GM19455 (cell line): ENCODE measurements around the gene MAST2.
"Not testable (repeated sequence)": the region's sequence is repeated elsewhere in the genome, so short reads cannot be mapped to it uniquely, and the experiment has no call there.

Experiments used
- ATAC-seq: cut with Tn5 transposase; IDR thresholded peaks from one replicate; pipeline ENCODE4 v1.9.1; 2021; ENCODE audit not compliant: unreplicated experiment

Gene MAST2

DNA sequence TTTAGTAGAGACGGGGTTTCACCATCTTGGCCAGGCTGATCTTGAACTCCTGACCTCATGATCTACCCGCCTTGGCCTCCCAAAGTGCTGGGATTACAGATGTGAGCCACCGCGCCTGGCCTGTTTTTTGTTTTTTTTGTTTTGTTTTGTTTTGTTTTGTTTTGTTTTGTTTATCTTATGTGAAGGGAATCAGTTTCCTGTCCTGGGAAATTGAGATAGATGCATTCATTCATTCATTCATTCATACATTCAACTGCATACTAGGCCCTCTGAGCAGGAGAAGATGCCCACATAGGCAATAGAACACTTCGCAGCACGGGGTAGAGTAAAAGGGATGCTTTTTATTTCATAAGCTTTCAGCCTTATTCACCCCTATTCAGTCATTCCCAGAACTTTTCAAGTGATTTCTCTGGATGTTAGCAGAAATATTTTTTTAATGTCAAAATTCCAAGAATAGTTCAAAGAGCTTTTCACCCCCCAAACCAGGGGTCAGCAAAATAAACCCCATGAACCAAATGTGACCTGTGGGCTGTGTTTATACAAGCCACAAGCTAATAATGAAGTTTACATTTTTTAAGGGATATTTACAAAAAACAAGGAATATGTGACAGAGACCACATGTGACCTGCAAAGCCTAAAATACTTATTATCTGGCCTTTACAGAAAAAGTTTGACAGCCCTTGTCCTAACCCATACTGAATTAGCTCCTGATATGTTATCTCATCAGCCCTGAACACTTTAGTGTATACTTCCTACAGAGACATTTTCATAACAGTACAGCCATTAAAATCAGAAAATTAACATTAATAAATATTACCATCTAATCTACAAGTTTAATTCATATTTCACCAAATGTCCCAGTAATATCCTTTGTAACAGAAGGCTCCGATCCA lies 127.1 kb downstream of the MAST2 start:
- no peak for ATAC-seq

DNA sequence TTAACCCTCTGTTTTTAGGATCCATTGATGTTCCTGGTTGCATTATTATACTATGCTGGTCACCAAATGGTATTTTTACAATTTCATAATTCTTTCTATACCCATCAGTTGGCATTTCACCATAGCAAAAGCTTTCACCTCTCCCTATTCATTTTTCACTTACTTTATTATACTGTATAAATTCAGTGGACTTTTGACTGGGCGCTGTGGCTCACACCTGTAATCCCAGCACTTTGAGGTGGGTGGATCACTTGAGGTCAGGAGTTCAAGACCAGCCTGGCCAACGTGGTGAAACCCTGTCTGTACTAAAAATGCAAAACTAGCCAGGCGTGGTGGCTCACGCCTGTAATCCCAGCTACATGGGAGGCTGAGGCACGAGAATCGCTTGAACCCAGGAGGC lies 128.8 kb downstream of the MAST2 start:
- not testable (repeated sequence) for ATAC-seq

DNA sequence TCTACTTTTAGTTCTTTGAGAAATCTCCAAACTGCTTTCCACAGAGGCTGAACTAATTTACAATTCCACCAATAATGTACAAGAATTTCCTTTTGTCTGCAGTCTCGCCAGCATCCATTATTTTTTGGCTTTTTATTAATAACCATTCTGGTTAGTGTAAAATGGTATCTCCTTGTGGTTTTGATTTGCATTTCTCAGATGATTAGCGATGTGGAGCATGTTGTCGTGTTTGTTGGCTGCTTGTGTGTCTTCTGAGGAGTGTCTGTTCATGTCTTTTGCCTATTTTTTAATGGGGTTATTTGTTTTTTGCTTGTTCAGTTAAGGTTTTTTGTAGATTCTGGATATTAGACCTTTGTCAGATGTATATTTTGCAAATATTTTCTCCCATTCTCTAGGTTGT lies 131.5 kb downstream of the MAST2 start:
- no peak for ATAC-seq

DNA sequence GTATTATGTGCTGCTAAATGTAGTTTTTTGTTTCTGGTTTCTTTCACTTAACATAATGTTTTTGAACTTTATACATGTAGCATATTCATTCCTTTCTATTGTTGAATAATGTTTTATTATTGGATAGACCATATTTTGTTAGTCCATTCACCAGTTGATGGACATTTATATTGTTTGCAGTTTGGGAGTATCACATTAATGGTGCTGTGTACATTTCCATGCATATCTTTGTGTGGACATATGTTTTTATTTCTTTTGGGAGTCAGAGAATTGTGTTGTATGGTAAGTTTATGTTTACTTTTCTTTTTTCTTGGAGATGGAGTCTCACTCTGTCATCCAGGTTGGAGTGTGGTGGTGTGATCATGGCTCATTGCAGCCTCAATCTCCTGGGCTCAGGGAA lies 134.6 kb downstream of the MAST2 start:
- no peak for ATAC-seq

DNA sequence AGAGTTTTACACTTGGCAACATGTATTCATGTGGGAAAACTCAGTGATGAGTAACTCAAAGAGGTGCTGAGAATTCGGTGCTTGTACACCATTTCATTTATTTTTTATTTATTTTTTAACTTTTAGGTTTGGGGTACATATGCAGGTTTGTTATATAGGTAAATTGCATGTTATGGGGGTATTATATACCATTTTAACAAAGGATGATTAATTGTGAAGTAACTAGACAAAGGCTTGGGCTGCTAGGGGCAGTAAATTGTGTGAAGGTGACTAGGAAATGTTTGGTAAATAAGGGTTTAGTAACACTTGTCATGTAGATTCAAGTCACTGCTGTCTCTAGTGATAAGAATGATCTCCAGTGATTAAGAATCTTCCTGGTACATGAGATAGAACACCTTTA lies 139.0 kb downstream of the MAST2 start:
- ATAC-seq, result no peak

DNA sequence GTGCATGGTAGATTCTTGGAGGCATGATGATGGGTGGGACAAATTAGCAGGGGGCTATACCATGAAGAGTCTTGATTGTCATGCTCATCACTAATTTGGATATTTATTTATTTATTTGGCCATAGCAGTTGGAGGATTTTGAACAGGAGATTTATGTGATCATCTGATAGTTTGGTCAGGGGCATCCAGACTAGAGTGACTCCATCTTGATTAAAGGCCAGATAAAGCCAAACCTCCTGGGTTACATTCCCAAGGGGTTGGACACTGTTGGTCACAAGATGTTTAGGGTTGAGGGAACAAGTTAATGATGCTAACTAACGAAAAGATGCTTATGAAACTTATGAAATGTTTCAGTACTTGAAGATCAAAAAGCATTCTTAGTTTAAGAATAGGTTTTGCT lies 139.8 kb downstream of the MAST2 start:
- ATAC-seq, result no peak

DNA sequence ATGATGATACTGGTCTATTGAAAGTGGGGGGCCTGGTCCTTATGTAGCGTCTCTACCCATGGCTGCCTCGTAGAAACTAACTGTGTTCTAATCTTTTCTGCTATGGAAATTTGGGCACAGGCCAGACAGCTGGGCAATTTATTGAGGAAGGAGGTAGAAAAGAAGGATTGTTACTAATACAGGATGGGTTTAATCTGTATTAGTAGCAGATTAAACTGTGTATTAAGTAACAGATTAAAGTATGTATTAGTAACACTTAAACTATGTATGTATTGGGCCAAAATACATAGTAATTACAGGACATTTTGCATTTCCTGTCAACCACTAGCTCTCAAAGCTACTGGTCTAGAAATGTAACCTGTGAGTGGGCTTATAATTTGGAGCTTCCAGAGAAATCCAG lies 142.0 kb downstream of the MAST2 start:
- ATAC-seq, result no peak

DNA sequence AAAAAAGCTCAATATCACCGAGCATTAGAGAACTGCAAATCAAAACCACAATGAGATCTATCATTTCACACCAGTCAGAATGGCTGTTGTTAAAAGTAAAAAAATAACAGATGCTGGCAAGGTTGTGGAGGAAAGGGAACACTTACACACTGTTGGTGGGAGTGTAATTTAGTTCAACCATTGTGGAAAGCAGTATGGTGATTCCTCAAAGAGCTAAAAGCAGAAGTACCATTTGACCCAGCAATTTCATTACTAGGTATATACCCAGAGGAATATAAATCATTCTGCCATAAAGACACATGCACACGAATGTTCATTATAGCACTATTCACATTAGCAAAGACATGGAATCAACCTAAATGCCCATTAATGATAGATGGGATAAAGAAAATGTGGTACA lies 146.1 kb downstream of the MAST2 start:
- ATAC-seq, result not testable (repeated sequence)

DNA sequence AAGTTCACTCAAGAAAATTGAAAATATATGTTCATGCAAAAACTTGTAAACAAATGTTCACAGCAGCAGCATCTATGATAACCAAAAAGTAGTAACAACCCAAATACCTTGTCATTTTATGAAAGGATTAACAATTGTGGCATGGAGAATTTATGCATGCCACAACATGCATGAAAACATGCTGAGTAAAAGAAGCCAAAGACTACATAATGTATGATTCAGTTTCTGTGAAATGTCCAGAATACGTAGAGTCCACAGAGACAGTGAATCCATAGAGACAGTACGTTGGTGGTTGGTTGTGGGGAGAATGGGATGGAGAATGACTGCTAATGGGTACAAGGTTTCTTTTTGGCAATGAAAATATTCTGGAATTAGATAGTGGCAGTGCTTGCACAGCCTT lies 148.7 kb downstream of the MAST2 start:
- no peak for ATAC-seq

DNA sequence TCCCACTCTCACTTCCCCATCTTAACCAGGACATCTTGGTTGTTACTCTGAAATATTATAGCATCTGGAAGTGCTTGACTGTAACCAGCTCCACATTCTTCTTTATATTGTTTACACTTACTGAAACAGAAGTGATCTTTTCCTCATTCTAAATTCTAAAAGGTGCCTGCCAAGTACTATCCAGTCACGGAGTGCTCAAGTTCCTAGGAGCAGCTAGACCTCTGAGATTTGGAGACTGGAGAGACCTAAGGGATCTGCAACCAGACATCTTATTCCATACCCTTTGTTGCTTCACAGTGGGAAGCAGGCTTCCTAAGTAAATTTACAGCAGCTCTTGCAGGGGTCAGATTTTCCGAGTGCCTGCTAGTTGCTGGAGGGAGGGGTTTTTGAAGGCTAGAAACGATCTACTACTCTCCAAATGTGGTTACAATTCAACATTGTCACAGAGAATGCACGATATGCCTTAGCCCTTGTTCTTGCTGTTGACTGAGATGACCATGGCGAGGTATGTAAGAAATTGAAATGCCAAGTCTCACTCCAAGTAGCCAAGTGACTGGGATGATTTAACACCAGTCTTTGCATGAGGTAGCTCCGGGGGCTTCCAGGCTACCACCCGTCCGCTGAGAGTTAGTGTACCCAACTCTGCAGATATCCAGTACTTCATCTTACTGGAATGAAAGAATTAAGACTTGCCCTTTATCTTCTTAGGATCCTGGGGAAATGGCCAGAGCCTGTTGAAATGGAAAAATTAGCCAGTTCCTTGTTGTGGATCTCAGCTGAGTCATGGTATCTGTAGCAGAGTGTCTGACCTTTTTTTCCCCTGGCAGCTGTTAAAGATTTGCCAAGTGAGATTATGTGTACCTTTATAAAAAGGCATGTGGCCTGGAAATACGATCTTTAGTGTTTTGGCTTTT lies 150.8 kb downstream of the MAST2 start:
- no peak for ATAC-seq

DNA sequence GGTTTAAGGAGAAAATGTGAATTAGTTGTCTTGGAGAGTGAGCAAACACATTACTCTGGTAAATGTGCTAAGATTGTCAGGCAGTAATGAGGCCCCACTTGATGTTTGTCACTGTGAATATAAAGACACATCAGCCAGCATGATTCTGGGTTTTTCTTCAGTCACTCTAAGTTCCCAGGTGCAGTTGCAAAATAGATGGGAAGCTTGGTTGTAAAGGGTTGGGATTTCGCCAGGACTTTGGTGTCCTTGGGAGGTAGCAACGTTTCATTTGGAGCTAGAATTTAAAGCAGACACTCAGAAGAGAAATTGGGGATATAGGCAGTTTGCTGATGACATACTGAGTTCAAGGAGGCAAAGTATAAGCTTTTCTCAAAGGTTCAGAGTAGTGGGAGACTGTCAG lies 154.3 kb downstream of the MAST2 start:
- ATAC-seq, result no peak

DNA sequence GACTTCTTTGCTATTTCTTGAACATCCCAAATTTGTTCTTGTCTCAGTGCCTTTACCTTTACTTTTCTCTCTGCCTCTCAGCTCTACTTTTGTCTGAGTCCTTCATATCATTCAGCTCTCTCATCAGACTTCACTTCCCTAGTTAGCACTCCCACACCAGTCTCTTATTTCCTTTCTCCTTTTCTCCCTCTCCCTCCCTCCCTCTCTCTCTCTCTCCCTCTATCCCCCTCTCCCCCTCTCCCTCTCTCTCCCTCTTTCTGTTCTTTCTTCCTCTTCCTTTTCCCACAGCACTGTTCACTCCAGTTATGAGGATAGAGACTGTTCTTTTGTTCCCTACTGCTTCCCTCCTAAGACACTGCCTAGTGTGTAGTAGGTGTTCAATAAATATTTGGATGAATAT lies 154.9 kb downstream of the MAST2 start:
- no peak for ATAC-seq

DNA sequence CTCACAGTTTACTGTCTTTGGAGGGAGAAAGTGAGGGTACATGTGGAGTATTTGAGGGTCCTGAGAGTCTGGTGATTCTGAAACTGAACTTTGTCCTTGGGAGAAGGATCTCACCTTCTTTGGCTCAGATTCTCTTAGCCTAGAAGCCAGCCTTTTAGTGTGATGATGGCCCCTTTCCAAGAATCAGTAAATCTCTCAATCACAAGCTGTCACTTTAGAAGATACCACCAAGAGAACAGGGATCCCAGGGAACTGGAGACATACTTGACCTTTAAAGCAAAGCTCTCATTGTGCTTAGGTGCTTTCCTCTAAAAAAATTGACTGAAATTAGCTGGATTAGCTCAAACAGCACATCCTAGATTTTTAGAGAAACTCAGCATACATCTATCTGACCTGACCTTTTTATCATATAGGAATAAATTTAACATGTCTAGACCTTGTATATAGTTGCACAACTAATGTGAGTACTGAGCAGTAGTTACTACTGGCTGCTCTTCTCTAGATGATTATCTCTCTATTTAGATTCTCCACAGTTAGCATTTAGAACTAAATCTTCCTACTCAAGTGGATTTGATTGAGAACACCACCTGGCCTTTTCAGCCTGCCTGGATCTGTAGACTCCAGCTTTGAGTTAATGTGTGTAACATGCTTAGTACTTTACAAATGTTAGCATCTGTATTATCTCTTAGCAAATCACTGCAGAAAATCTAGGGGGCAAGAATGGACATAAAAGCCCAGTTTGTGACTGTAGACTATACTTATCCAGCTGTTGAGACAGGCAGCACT lies 157.7 kb downstream of the MAST2 start:
- ATAC-seq, result no peak

DNA sequence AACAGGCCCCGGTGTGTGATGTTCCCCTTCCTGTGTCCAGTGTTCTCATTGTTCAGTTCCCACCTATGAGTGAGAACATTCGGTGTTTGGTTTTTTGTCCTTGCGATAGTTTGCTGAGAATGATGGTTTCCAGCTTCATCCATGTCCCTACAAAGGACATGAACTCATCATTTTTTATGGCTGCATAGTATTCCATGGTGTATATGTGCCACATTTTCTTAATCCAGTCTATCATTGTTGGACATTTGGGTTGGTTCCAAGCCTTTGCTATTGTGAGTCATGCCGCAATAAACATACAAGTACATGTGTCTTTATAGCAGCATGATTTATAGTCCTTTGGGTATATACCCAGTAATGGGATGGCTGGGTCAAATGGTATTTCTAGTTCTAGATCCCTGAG lies 158.5 kb downstream of the MAST2 start:
- ATAC-seq, result not testable (repeated sequence)

DNA sequence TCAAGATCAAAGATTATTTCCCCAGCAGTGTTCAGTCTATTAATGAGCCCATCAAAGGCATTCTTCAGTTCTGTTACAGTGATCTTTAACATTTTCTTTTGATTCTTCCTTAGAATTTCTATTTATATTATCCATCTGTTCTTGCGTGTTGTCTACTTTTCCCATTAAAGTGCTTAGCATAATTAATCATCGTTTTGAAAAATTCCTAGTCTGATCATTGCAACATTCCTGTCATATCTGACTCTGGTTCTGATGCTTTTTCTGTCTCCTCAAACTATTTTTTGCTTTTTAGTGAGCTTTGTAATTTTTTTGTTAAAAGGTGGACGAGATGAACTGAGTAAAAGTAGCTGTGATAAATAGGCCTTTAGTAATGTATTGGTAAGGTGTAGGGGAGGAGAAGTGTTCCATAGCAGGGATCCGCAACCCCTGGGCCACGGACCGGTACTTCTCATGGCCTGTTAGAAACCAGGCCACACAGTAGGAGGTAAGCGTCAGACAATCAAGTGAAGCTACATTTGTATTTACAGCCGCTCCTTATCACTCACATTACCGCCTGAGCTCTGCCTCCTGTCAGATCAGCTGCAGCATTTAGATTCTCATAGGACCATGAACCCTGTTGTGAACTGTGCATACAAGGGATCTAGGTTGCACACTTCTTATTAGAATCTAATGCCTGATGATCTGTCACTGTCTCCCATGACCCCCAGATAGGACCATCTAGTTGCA lies 165.7 kb downstream of the MAST2 start:
- no peak for ATAC-seq

DNA sequence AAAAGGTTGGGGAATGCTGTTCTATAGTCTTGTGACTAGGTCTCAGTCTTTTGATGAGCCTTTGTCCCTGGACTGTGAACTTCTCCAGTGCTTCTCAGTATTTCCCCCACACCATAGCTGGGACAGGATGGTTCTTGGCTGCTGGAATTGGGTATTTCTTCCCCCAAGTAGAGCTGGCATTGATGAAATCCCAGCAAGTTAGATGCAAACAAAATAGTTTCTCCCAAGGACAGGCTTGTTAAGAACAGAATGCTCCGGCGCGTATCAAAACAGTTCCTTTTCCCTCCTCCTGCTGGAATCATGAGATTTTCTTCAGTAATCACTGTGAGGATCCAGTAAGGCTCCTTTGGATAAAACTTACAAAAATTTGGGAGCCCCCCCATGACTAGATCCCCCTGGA lies 166.5 kb downstream of the MAST2 start:
- ATAC-seq, result no peak

DNA sequence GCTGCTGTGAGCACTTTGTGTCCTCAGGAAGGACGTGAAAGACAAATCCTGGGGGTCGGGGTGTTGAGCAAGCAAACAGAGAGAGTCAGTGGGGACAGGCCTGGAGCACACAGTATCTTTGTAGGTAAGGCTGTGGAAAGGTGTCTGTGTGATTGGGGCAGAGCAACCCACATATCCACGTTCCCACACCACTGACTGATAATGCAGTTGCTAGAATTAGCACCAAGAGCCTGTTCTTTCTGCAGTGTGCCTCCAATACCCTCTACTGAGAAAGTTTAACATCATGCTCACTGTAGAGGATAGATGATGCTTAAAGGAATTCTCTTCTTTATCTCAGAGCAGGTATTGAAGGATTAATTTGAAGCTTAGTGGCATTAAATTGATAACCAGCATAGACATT lies 167.9 kb downstream of the MAST2 start:
- ATAC-seq, result no peak

DNA sequence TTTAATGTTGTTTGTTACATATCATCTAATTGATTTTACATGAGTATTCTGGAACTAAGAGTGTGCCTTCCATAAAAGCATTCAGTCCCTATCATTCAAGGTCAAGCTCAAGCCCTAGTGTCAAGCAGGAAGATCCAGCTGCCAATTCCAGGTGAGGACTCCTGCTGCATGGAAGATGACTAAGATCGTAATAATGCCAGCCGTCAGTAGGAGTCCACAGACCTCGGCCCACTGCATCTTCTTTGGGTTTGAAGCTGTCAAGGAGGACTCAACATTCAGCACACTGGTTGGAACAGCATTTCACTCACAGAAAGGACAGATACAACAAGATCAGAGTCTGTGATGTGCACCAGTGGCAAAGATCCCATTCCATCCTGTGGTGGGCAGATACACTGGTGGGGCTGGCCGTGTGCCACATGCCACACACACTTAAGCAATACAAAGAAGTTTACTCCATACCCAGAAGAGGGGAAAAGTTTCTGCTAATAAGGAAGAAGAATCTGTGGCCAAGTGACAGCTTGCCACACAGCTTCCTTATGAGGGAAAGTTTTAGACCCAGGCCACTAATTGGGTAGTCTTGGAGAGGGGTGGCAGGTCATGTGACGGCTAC lies 168.6 kb downstream of the MAST2 start:
- no peak for ATAC-seq

DNA sequence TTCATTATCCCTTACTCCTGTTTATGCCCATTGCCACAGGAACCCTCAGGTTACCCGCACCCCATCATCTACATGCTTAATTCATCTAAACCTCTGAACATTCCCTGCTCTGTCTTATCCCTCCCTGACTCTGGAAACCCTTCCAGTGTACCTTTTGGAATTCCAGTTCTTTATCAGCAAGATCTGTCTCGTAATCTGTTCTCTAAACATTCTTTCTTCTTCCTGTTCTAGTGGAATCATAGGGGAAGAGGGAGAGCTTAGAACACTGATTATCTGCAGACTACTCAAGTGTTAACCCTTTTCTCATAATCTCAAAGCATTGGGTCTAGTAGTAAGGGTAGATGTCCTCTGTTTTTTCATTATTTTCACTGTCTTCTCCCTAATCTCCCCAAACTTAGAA lies 169.2 kb downstream of the MAST2 start:
- no peak for ATAC-seq

DNA sequence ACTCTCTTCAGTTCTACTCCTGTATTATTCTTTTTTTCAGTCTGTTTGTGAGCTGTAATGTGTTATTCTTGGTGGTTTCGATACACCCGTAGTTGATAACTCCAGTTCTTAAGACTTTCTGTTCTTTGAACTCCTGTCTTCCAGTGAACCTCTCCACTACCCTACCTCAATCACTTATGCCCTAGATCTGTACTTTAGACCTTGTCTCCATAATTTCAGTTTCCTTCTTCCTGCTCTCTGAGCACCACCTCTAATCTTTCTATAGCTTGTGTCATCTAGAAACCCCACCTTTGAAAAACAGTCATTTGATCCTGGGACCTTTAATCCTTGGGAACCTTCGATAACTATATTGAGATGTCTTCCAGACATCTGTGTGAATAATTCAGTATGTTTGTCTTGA lies 169.7 kb downstream of the MAST2 start:
- ATAC-seq, result no peak
